OCI-LY1 (cell line): Measurements from ENCODE around the gene PIAS1.
A peak's percentile ranks its signal among the peaks of the same experiment; 100 is the strongest.

Source experiments
- H2AFZ ChIP-seq: fragments of 200-600 bp; sonication (generic), shearing (Covaris generic); 2 replicates; pipeline ENCODE4 v1.6.0; 2014; ENCODE audit warnings: antibody characterized with exemption, mild to moderate bottlenecking, low read length
- H3F3A ChIP-seq: fragments of 200-600 bp; sonication (generic), shearing (Covaris generic); 2 replicates; pipeline ENCODE4 v1.6.0; 2014; ENCODE audit warnings: mild to moderate bottlenecking, antibody characterized with exemption, low read length, moderate library complexity; ENCODE audit not compliant: insufficient read depth
- H3K27ac ChIP-seq: fragments of 200-600 bp; sonication (generic); 2 replicates; pipeline ENCODE4 v1.5.1; 2014; ENCODE audit warnings: low read length, mixed run types, mild to moderate bottlenecking, low read depth; ENCODE audit not compliant: poor library complexity, severe bottlenecking
- H3K27me3 ChIP-seq: fragments of 200-600 bp; sonication (generic); 2 replicates; pipeline ENCODE4 v1.6.0; 2014; ENCODE audit warnings: antibody characterized with exemption, mild to moderate bottlenecking, low read length, moderate library complexity; ENCODE audit not compliant: insufficient read depth
- H3K36me3 ChIP-seq: fragments of 200-600 bp; sonication (generic); 2 replicates; pipeline ENCODE4 v1.6.1; 2014; ENCODE audit warnings: mild to moderate bottlenecking, antibody characterized with exemption, low read length, moderate library complexity, mixed read lengths; ENCODE audit not compliant: insufficient read depth
- H3K4me1 ChIP-seq: fragments of 200-600 bp; sonication (generic); 2 replicates; pipeline ENCODE4 v1.5.1; 2014; ENCODE audit warnings: mild to moderate bottlenecking, low read length, moderate library complexity; ENCODE audit not compliant: insufficient read depth, severe bottlenecking
- H3K4me2 ChIP-seq: fragments of 200-600 bp; sonication (generic), shearing (Covaris generic); 2 replicates; pipeline ENCODE4 v1.6.1; 2014; ENCODE audit warnings: low read length
- H3K4me3 ChIP-seq: fragments of 200-600 bp; sonication (generic); 2 replicates; pipeline ENCODE4 v1.5.1; 2014; ENCODE audit warnings: low read length, low read depth, mild to moderate bottlenecking, mixed read lengths; ENCODE audit not compliant: poor library complexity, severe bottlenecking
- H3K79me2 ChIP-seq: fragments of 200-600 bp; shearing (Covaris generic); 2 replicates; pipeline ENCODE4 v1.6.1; 2016; ENCODE audit warnings: mixed run types, low read length, mixed read lengths; ENCODE audit not compliant: insufficient read depth
- H3K9ac ChIP-seq: fragments of 200-600 bp; sonication (generic), shearing (Covaris generic); 2 replicates; pipeline ENCODE4 v1.6.1; 2014; ENCODE audit warnings: mild to moderate bottlenecking, low read length, mixed read lengths
- H3K9me2 ChIP-seq: fragments of 200-600 bp; sonication (generic), shearing (Covaris generic); 2 replicates; pipeline ENCODE4 v1.6.1; 2014; ENCODE audit warnings: low read depth, mild to moderate bottlenecking, low read length, mixed read lengths
- H3K9me3 ChIP-seq: fragments of 200-600 bp; shearing (Covaris generic); 2 replicates; pipeline ENCODE4 v1.6.1; 2014; ENCODE audit warnings: low read length, mixed read lengths
- H4K20me1 ChIP-seq: fragments of 200-600 bp; sonication (generic), shearing (Covaris generic); 2 replicates; pipeline ENCODE4 v1.6.0; 2016; ENCODE audit warnings: mild to moderate bottlenecking, low read length; ENCODE audit not compliant: insufficient read depth
- EZH2 ChIP-seq: fragments of 200-600 bp; sonication (generic), shearing (Covaris generic); IDR thresholded peaks from 2 replicates; pipeline ENCODE4 v1.8.0; 2017; ENCODE audit warnings: borderline replicate concordance, mixed run types, mild to moderate bottlenecking, antibody characterized with exemption, low read length, moderate library complexity, mixed read lengths
- TF ChIP-seq, protein P1 (sequence below): fragments of 200-600 bp; sonication (generic), shearing (Covaris generic); IDR thresholded peaks from 2 replicates; pipeline ENCODE4 v1.5.1; 2017; ENCODE audit warnings: mild to moderate bottlenecking, antibody characterized with exemption, low read length, moderate library complexity, mixed read lengths

PIAS1 gene

DNA sequence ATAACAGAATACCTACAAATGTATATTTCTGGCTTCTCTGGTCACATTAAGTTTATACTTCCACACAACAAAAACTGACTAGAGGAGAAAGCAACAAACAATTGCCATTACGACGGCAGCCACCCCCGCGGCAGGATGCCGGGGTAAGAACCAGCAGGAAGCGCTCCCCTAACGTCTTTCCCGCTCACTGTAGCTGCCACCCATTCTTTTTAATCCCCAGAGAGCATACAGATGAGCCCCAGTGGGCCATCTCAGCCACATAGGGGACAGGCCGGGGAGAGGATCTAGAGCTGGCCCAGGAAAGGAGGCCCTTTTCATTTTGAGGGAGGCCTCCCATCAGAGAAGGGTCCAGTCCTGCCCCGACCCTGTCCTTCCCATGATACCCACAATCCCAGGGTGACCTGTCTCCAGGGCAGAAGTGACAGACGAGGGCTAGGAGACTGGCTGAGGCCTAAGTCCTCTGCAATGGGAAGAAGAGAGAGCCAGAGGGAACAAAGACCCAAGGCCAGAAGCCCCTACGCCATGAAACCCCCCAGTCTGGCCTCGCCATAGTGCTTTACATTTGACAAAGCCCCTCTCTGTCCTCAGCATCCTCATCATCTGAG, 154.6 kb downstream of the PIAS1 start:
- Histone ChIP-seq H3F3A (no peaks in the 10 kb centered on the region), H3K9ac (no peak overlapping the region; the same call in 1 of the 2 replicates), H2AFZ (no peak overlapping the region), H3K9me3 (no peaks in the 10 kb centered on the region), H3K36me3 (peaks cover 11% of the 10 kb centered on the region; the same call in 1 of the 2 replicates), H3K79me2 (no peaks in the 10 kb centered on the region), H3K27ac (peak overlapping the region; percentile 71), H3K9me2 (no peaks in the 10 kb centered on the region), H3K4me2 (peak overlapping the region; percentile 0; the same call in 1 of the 2 replicates), H3K4me3 (no peak overlapping the region), H3K4me1 (peaks cover 34% of the 10 kb centered on the region), H4K20me1 (no peaks in the 10 kb centered on the region), H3K27me3 (no peaks in the 10 kb centered on the region)
- no peak for TF ChIP-seq EZH2
- TF ChIP-seq, protein P1, sequence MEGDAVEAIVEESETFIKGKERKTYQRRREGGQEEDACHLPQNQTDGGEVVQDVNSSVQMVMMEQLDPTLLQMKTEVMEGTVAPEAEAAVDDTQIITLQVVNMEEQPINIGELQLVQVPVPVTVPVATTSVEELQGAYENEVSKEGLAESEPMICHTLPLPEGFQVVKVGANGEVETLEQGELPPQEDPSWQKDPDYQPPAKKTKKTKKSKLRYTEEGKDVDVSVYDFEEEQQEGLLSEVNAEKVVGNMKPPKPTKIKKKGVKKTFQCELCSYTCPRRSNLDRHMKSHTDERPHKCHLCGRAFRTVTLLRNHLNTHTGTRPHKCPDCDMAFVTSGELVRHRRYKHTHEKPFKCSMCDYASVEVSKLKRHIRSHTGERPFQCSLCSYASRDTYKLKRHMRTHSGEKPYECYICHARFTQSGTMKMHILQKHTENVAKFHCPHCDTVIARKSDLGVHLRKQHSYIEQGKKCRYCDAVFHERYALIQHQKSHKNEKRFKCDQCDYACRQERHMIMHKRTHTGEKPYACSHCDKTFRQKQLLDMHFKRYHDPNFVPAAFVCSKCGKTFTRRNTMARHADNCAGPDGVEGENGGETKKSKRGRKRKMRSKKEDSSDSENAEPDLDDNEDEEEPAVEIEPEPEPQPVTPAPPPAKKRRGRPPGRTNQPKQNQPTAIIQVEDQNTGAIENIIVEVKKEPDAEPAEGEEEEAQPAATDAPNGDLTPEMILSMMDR, result no peak

DNA sequence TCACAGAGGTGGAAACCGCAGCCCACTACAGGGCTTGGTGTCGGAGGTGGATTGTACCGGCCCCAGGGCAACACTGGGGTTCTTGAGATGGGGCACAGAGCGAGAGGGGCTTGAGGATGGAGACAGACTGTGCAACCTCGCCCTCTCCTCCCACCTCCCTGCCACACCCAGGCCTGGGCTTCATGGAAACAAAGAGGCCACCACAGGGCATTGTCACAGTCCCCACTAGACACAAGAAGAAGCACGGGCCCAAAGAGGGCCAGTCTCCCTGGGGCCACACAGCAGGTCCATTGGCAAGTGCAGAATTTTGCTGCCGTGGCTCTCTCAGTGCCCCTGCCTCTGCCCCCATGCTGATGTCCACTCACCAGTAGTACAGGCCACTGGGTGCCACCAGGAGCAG, 155.2 kb downstream of the PIAS1 start:
- peak overlapping the region; percentile 23; the same call in 1 of the 2 replicates for H3K4me2 ChIP-seq
- no peak overlapping the region for H2AFZ ChIP-seq
- H3K9me3 ChIP-seq, result no peaks in the 10 kb centered on the region
- peaks cover 34% of the 10 kb centered on the region for H3K4me1 ChIP-seq
- peak overlapping the region; percentile 12; the same call in 1 of the 2 replicates for H3K9ac ChIP-seq
- H3K27ac ChIP-seq, result peak overlapping the region; percentile 71
- H3K27me3 ChIP-seq, result no peaks in the 10 kb centered on the region
- peaks cover 11% of the 10 kb centered on the region; the same call in 1 of the 2 replicates for H3K36me3 ChIP-seq
- no peak overlapping the region for H3K4me3 ChIP-seq
- H3K79me2 ChIP-seq, result no peaks in the 10 kb centered on the region
- no peaks in the 10 kb centered on the region for H3F3A ChIP-seq
- no peaks in the 10 kb centered on the region for H3K9me2 ChIP-seq
- no peak for TF ChIP-seq EZH2
- TF ChIP-seq, protein P1, result no peak
- H4K20me1 ChIP-seq, result no peaks in the 10 kb centered on the region

DNA sequence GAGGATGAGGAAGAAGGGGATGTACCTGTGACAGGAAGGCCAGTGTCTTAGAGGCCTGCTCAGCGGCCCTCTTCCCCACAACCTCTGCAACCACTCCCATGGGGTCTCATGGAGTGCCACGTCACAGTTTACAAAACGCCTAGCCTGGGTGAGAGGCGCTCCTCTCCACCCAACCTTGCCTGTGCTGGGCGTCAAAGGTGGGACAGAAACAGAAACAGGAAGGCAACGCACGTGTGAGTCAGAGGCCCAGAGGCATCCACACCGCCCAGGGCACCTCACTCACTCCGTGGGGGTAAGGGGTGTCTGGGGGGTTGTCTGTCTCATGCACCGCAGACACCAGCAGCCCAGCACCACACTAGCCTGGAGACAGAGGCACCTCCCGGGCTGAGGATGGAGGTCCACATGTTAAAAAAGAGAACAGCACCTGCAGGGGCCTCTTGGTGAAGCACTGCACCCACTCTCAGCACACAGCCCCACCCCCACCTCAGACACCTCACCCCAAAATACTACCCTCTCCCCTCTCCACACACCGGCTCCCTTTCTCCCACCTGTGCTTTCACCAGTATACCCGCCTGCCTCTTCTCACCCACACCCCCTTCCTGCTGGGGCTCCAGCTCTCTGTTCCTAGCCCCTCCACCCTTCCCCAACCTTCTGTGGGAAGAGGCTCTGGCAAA, 155.8 kb downstream of the PIAS1 start:
- Histone ChIP-seq H4K20me1 (no peaks in the 10 kb centered on the region), H3F3A (no peaks in the 10 kb centered on the region), H3K9me3 (no peaks in the 10 kb centered on the region), H3K9me2 (no peaks in the 10 kb centered on the region), H3K36me3 (peaks cover 14% of the 10 kb centered on the region; the same call in 1 of the 2 replicates), H3K4me3 (no peak overlapping the region), H3K4me1 (peaks cover 34% of the 10 kb centered on the region), H3K27me3 (no peaks in the 10 kb centered on the region), H3K79me2 (no peaks in the 10 kb centered on the region), H3K27ac (peak overlapping the region; percentile 71), H2AFZ (no peak overlapping the region), H3K4me2 (peak overlapping the region; percentile 23; the same call in 1 of the 2 replicates), H3K9ac (peak overlapping the region; percentile 42; the same call in 1 of the 2 replicates)
- no peak for TF ChIP-seq EZH2
- TF ChIP-seq, protein P1, result no peak
